Kidney (tissue), 14 donors: ENCODE results near the gene SAMD4A. TPM values are rescaled to one million over a fixed set of nuclear protein-coding genes. Genes with fewer than 3 reads are reported as not detected.
A peak's percentile ranks its signal among the peaks of the same experiment; 100 is the strongest.

ENCODE experiments used
- DNase-seq, 5 donors: peaks; one replicate each; pipeline ENCODE4 v3.0.0-alpha.2; 2013 to 2020
- FAIRE-seq: peaks from 2 replicates; lab custom pipeline; 2012; peaks lifted over from hg19 to GRCh38; lab: Jason Lieb, UNC
- H3K27ac ChIP-seq, 2 donors: one replicate each; pipeline ENCODE4 v1.7.0; 2013; ENCODE audit warnings: low read depth in 2 of 2, low read length in 2 of 2, inconsistent platforms in 1 of 2
- H3K27me3 ChIP-seq: one replicate; pipeline ENCODE4 v1.7.1; 2013; ENCODE audit warnings: low read length, inconsistent platforms; ENCODE audit not compliant: control insufficient read depth, insufficient read depth
- H3K36me3 ChIP-seq, 3 donors: one replicate each; pipeline versions ENCODE4 v1.7.0 to v1.7.1; 2013; ENCODE audit warnings: low read length in 3 of 3, control low read depth in 1 of 3, inconsistent platforms in 1 of 3; ENCODE audit not compliant: insufficient read depth in 3 of 3, control insufficient read depth in 2 of 3
- H3K4me1 ChIP-seq, 3 donors: one replicate each; pipeline versions ENCODE4 v1.7.0 to v1.7.1; 2013; ENCODE audit warnings: low read length in 3 of 3, inconsistent platforms in 1 of 3, low read depth in 1 of 3; ENCODE audit not compliant: control insufficient read depth in 2 of 3, insufficient read depth in 2 of 3
- H3K4me3 ChIP-seq, 3 donors: one replicate each; pipeline versions ENCODE4 v1.7.0 to v1.8.1; 2013; ENCODE audit warnings: low read length in 3 of 3, control low read depth in 1 of 3, inconsistent platforms in 1 of 3
- H3K9ac ChIP-seq, 3 donors: one replicate each; pipeline versions ENCODE4 v1.7.0 to v1.7.1; 2013; ENCODE audit warnings: low read length in 3 of 3, control low read depth in 1 of 3, inconsistent platforms in 1 of 3
- H3K9me3 ChIP-seq, 3 donors: one replicate each; pipeline versions ENCODE4 v1.7.0 to v1.7.1; 2013; ENCODE audit warnings: low read length in 3 of 3, control low read depth in 1 of 3, inconsistent platforms in 1 of 3; ENCODE audit not compliant: control insufficient read depth in 2 of 3, insufficient read depth in 1 of 3
- CTCF ChIP-seq: IDR thresholded peaks from 3 replicates; pipeline ENCODE4 v1.5.1; 2012; ENCODE audit warnings: mild to moderate bottlenecking, moderate library complexity, borderline replicate concordance; ENCODE audit not compliant: insufficient read depth; ENCODE audit errors: extremely low read depth
- intact Hi-C: fragments of 100-400 bp; cut with DNase I; formaldehyde crosslinking; loops from one replicate; pipeline ENCODE4 v1.11.1; 2022
- polyA plus RNA-seq: library from polyadenylated mRNA; stranded (reverse); fragments of 350-450 nt; fragmentation: Illumina TruSeq; extraction: RNeasy Lipid Tissue Mini Kit (QIAGEN cat#74804); gene quantifications from one replicate; pipeline ENCODE4 v1.2.3, GENCODE V29; 2014; ENCODE audit warnings: low read depth, low replicate concordance; ENCODE audit not compliant: insufficient read depth
- total RNA-seq: library from RNA; stranded (reverse); fragmentation: NEBNext Ultra II Directional; extraction: Animal tissue kit (Norgen Biotek cat#: 25700); gene quantifications from one replicate; pipeline ENCODE4 v1.2.1, GENCODE V29; 2021
- donor health status: control.
- donor health status: control.
- donor health status: control.
- donor health status: control.
- donor health status: control.
- donor health status: DM: yes; HTN: yes; CAD: no.
- donor health status: Normal renal cell carcinoma (clear cell type).

The SAMD4A gene
- total and polyA plus RNA-seq, 2 donors from 2014 or later: 7.4 to 46.5 TPM

GRCh38 chr14:54691525-54692283, 124.8 kb downstream of the SAMD4A start:
- TF ChIP-seq CTCF: peak; percentile 79
- Histone ChIP-seq H3K4me3 (no peak overlapping the region), H3K36me3 (no peaks in the 10 kb centered on the region), H3K4me1 (peaks cover 0 to 8% (median 6%) of the 10 kb centered on the region in 3 donors), H3K27me3 (no peaks in the 10 kb centered on the region), H3K9ac (no peak overlapping the region), H3K27ac (no peak overlapping the region), H3K9me3 (no peaks in the 10 kb centered on the region)
- intact Hi-C loops: loop anchor here (10.0 kb wide), 1 partner anchor 127 kb away; the partner anchor contains the start of gene SAMD4A
- peak; percentile 77 for FAIRE-seq
- DNase-seq: peak; percentile 78 to 90 (median 84)

GRCh38 chr14:54692284-54692772, 125.4 kb downstream of the SAMD4A start:
- Histone ChIP-seq H3K4me1 (peaks cover 0 to 6% (median 4%) of the 10 kb centered on the region in 3 donors), H3K36me3 (no peaks in the 10 kb centered on the region), H3K9me3 (no peaks in the 10 kb centered on the region), H3K4me3 (no peak overlapping the region), H3K27me3 (no peaks in the 10 kb centered on the region), H3K27ac (no peak overlapping the region), H3K9ac (no peak overlapping the region)
- intact Hi-C loops: loop anchor here (10.0 kb wide), 1 partner anchor 128 kb away; the partner anchor contains the start of gene SAMD4A
- peak in 1 of 5 donors; percentile 35 for DNase-seq
- FAIRE-seq: no peak
- TF ChIP-seq CTCF: no peak

GRCh38 chr14:54693761-54694160, 126.8 kb downstream of the SAMD4A start:
- no peak overlapping the region for H3K27ac ChIP-seq
- FAIRE-seq: no peak
- no peaks in the 10 kb centered on the region for H3K36me3 ChIP-seq
- peaks cover 0 to 9% (median 3%) of the 10 kb centered on the region in 3 donors for H3K4me1 ChIP-seq
- no peak overlapping the region for H3K4me3 ChIP-seq
- intact Hi-C loops: loop anchor here (10.0 kb wide), 1 partner anchor 129 kb away; the partner anchor contains the start of gene SAMD4A
- H3K9ac ChIP-seq: no peak overlapping the region
- TF ChIP-seq CTCF: no peak
- no peak for DNase-seq
- no peaks in the 10 kb centered on the region for H3K9me3 ChIP-seq
- H3K27me3 ChIP-seq: no peaks in the 10 kb centered on the region
